KMS-11 (cell line): ENCODE data around the gene ABTB2.

Source experiments
- H2AFZ ChIP-seq: fragments of 200-600 bp; sonication (generic); 2 replicates; pipeline ENCODE4 v1.6.1; 2016; ENCODE audit warnings: antibody characterized with exemption, mixed run types, low read depth
- H3K27ac ChIP-seq: fragments of 200-600 bp; sonication (generic); 2 replicates; pipeline ENCODE4 v1.6.1; 2016; ENCODE audit warnings: mild to moderate bottlenecking, mixed run types
- H3K27me3 ChIP-seq: fragments of 200-600 bp; sonication (generic); 2 replicates; pipeline ENCODE4 v1.6.1; 2017; ENCODE audit warnings: mild to moderate bottlenecking, low read depth, mixed run types, moderate library complexity; ENCODE audit not compliant: insufficient read depth
- H3K36me3 ChIP-seq: fragments of 200-600 bp; sonication (generic); 2 replicates; pipeline ENCODE4 v1.6.1; 2017; ENCODE audit warnings: mild to moderate bottlenecking, mixed run types; ENCODE audit not compliant: insufficient read depth
- H3K4me1 ChIP-seq: fragments of 200-600 bp; sonication (generic); 2 replicates; pipeline ENCODE4 v1.6.1; 2016; ENCODE audit warnings: mild to moderate bottlenecking, low read depth, mixed run types; ENCODE audit not compliant: poor library complexity, severe bottlenecking
- H3K4me2 ChIP-seq: fragments of 200-600 bp; sonication (generic); 2 replicates; pipeline ENCODE4 v1.7.0; 2016; ENCODE audit warnings: mild to moderate bottlenecking, mixed run types
- H3K4me3 ChIP-seq: fragments of 200-600 bp; sonication (generic); IDR thresholded peaks from 2 replicates; pipeline ENCODE4 v1.6.1; 2017; ENCODE audit warnings: low read depth, low read length, mixed read lengths; ENCODE audit not compliant: insufficient read depth
- H3K79me2 ChIP-seq: fragments of 200-600 bp; sonication (generic); 2 replicates; pipeline ENCODE4 v1.6.1; 2016; ENCODE audit warnings: low read depth, mixed run types; ENCODE audit not compliant: insufficient read depth
- H3K9ac ChIP-seq: fragments of 200-600 bp; sonication (generic); 2 replicates; pipeline ENCODE4 v1.6.1; 2016; ENCODE audit warnings: mild to moderate bottlenecking, mixed run types
- H4K20me1 ChIP-seq: fragments of 200-600 bp; sonication (generic); 2 replicates; pipeline ENCODE4 v1.6.1; 2016; ENCODE audit warnings: mild to moderate bottlenecking, mixed run types; ENCODE audit not compliant: insufficient read depth
- TF ChIP-seq, protein P1 (sequence below): fragments of 200-600 bp; sonication (generic); conservative IDR thresholded peaks from 2 replicates; pipeline ENCODE4 v1.6.1; 2017; ENCODE audit warnings: low read depth, mild to moderate bottlenecking, antibody characterized with exemption, low read length, moderate library complexity, mixed read lengths

Gene ABTB2

DNA sequence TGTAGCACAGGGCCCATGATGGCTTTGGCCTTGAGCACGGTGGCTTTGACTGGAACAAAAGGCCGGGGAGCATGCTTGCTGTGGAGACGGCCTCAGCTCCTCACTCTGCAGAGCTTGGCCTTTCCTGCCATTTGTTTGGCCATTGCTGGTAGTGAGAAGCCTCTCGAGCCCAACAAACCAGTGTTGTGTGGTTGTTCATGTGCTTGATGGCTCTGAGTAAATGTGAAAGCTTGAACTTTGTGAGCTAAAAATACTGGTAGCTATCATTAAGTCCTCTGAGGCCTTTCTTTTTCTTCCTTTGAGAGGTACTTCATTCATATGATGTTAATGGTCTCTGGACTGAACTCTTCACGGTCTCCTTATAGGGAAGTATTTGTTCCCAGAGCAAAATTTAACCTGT is 212.7 kb downstream of the ABTB2 start:
- no peak overlapping the region for H3K9ac ChIP-seq

DNA sequence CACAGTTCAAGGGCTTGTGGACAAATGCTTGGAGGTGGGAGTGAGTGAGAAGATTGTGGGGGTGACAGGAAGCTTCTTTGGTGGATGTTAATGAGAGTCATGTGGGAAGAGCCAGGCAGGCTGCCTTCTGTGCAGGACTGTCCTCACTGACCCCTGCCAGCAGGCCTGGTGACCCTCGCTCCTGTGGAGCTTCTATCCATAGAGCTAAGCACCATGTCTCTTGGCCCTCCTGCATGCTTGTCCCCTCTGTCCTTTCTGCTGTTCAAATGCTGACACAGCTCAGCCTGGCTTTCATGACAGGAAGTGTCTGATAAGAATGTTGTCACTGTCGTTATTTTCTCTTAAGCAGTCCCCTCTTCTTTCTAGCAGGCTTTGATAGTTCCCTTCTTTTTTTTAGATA is 214.8 kb downstream of the ABTB2 start:
- Histone ChIP-seq H3K79me2 (no peaks in the 10 kb centered on the region), H3K4me1 (no peaks in the 10 kb centered on the region), H3K4me3 (no peak overlapping the region), H4K20me1 (no peaks in the 10 kb centered on the region), H2AFZ (no peak overlapping the region), H3K9ac (no peak overlapping the region), H3K27ac (no peak overlapping the region), H3K27me3 (no peaks in the 10 kb centered on the region), H3K4me2 (no peak overlapping the region), H3K36me3 (peaks cover 7% of the 10 kb centered on the region; the same call in 1 of the 2 replicates)
- TF ChIP-seq, protein P1, sequence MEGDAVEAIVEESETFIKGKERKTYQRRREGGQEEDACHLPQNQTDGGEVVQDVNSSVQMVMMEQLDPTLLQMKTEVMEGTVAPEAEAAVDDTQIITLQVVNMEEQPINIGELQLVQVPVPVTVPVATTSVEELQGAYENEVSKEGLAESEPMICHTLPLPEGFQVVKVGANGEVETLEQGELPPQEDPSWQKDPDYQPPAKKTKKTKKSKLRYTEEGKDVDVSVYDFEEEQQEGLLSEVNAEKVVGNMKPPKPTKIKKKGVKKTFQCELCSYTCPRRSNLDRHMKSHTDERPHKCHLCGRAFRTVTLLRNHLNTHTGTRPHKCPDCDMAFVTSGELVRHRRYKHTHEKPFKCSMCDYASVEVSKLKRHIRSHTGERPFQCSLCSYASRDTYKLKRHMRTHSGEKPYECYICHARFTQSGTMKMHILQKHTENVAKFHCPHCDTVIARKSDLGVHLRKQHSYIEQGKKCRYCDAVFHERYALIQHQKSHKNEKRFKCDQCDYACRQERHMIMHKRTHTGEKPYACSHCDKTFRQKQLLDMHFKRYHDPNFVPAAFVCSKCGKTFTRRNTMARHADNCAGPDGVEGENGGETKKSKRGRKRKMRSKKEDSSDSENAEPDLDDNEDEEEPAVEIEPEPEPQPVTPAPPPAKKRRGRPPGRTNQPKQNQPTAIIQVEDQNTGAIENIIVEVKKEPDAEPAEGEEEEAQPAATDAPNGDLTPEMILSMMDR: no peak

More for the DNA sequence above, 212.7 kb downstream of the ABTB2 start:
- no peaks in the 10 kb centered on the region for H3K4me1 ChIP-seq
- no peak overlapping the region for H2AFZ ChIP-seq
- no peaks in the 10 kb centered on the region for H4K20me1 ChIP-seq
- H3K4me3 ChIP-seq: no peak overlapping the region
- TF ChIP-seq, protein P1: no peak
- peaks cover 7% of the 10 kb centered on the region; the same call in 1 of the 2 replicates for H3K36me3 ChIP-seq
- H3K79me2 ChIP-seq: no peaks in the 10 kb centered on the region
- H3K27ac ChIP-seq: no peak overlapping the region
- H3K27me3 ChIP-seq: no peaks in the 10 kb centered on the region
- no peak overlapping the region for H3K4me2 ChIP-seq

DNA sequence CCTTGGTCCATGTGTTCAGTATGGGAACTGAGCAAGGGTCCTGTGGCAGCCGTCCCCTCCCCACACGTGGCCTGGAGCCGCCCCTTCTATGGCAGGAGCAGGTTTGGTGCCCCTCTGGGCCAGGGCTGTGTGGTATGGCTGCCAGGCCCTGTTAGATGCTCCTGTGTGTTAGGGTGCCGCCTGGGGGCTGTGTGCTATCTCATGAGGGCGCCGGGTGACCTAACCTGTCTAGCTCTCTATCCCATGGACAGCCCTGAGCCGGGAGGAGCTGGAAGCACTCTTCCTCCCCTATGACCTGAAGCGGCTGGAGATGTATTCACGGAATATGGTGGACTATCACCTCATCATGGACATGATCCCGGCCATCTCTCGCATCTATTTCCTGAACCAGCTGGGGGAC is 217.7 kb downstream of the ABTB2 start:
- no peaks in the 10 kb centered on the region; the same call in 1 of the 2 replicates for H4K20me1 ChIP-seq
- no peaks in the 10 kb centered on the region for H3K27me3 ChIP-seq
- H3K4me2 ChIP-seq: no peak overlapping the region
- H3K27ac ChIP-seq: no peak overlapping the region
- TF ChIP-seq, protein P1: no peak
- no peaks in the 10 kb centered on the region for H3K79me2 ChIP-seq
- no peaks in the 10 kb centered on the region for H3K4me1 ChIP-seq
- no peak overlapping the region for H3K9ac ChIP-seq
- no peak overlapping the region for H2AFZ ChIP-seq
- H3K36me3 ChIP-seq: no peaks in the 10 kb centered on the region; the same call in 1 of the 2 replicates
- H3K4me3 ChIP-seq: no peak overlapping the region

DNA sequence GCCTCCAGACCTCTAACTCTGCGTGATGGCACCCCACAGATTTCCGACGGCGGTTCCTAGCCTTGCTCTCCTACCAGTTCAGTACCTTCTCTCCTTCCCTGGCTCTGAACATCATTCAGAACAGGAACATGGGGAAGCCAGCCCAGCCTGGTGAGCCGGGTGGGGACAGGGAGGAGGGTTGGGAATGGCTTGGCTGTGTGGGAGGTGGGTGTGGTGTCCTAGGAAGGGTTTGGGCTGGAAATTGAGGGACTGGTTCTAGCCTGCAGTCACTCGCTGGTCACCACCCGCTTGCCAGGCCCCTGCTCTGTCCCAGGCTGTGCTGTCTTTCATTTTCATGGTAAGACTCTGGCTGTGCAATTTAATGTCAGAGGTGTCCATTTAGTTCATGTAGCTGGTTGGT is 218.5 kb downstream of the ABTB2 start:
- no peak overlapping the region for H3K4me2 ChIP-seq
- H3K79me2 ChIP-seq: no peaks in the 10 kb centered on the region
- TF ChIP-seq, protein P1: no peak
- H3K4me3 ChIP-seq: no peak overlapping the region
- no peak overlapping the region for H3K9ac ChIP-seq
- H3K4me1 ChIP-seq: no peaks in the 10 kb centered on the region
- H3K36me3 ChIP-seq: no peaks in the 10 kb centered on the region; the same call in 1 of the 2 replicates
- no peak overlapping the region for H2AFZ ChIP-seq
- no peaks in the 10 kb centered on the region for H3K27me3 ChIP-seq
- no peaks in the 10 kb centered on the region; the same call in 1 of the 2 replicates for H4K20me1 ChIP-seq
- H3K27ac ChIP-seq: no peak overlapping the region
